Bone marrow (tissue), 2 donors: ENCODE results near the gene EIF4G3.
A peak's percentile ranks its signal among the peaks of the same experiment; 100 is the strongest.
"Not testable (repeated sequence)": the region's sequence is repeated elsewhere in the genome, so short reads cannot be mapped to it uniquely, and the experiment has no call there.

Source experiments
- DNase-seq, 2 donors: peaks; one replicate each; lab custom pipeline; 2025; lab: John Stamatoyannopoulos, UW

The EIF4G3 gene

DNA sequence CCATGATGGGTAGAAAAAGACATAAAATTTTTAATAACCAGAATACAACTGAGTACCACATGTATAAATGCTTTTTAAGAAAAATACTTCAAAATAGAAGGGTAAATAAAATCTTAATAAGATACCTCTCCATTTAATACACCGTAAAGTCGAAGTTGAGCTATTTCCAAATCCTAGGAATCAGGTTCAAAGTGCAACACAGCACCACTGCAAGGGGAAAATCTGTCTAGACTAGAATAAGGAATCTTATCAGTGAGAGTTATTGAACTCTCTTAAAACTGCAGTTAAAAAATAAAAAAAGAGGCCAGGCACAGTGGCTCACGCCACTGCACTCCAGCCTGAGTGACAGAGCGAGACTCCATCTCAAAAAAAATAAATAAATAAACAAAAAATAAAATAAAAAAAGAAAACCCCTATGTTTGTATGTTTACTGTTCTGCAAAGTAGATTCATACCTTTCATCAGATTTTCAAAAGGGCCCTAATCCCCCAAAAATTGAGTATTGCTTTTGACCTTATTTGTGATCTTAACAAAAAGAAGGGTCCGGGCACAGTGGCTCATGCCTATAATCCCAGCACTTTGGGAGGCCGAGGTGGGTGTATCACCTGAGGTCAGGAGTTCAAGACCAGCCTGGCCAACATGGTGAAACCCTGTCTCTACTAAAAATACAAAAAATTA lies 109.0 kb downstream of the EIF4G3 start:
- no peak for DNase-seq

- no peak for DNase-seq
Observed at GRCh38 chr1:21066356-21067012, 110.2 kb downstream of the EIF4G3 start.

DNA sequence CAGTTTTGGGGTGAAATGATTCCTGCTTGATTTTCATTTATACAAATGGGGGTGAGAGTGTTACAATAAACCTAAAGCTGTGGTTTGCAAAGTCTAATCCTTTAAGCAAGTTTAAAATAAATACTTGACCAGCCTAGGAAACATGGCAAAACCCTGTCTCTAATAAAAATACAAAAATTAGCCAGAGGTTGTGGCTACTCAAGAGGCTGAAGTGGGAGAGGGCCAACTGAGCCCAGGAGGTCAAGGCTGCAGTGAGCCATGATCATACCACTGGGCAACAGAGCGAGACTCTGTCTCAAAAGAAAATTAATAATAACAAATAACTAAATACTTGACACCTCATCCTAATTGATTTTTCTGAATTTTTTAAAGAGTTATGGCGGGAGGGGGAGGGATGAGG lies 110.8 kb downstream of the EIF4G3 start:
- no peak for DNase-seq

GRCh38 chr1:21064057-21064456 lies 112.6 kb downstream of the EIF4G3 start:
- no peak for DNase-seq

DNA sequence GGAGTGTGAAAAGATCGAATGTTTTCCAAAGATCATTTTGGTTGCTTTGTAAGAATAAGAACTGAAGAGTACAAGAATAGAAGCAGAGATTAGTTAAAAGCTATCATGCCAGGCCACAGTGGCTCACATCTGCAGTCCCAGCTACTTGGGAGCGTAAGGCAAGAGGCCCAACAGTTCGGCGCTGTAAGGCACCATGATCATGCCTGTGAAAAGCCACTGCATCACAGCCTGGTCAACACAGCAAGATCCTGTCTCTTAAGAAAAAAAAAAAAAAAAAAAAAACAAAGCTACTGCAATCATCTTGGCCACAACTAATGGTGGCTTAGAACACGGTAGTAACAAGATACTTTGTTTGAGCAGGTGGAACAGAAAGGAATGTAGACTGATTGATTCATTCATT lies 116.2 kb downstream of the EIF4G3 start:
- DNase-seq: no peak

GRCh38 chr1:21059021-21059420 lies 117.7 kb downstream of the EIF4G3 start:
- no peak for DNase-seq

GRCh38 chr1:21058035-21058793 lies 118.5 kb downstream of the EIF4G3 start:
- DNase-seq: no peak

DNA sequence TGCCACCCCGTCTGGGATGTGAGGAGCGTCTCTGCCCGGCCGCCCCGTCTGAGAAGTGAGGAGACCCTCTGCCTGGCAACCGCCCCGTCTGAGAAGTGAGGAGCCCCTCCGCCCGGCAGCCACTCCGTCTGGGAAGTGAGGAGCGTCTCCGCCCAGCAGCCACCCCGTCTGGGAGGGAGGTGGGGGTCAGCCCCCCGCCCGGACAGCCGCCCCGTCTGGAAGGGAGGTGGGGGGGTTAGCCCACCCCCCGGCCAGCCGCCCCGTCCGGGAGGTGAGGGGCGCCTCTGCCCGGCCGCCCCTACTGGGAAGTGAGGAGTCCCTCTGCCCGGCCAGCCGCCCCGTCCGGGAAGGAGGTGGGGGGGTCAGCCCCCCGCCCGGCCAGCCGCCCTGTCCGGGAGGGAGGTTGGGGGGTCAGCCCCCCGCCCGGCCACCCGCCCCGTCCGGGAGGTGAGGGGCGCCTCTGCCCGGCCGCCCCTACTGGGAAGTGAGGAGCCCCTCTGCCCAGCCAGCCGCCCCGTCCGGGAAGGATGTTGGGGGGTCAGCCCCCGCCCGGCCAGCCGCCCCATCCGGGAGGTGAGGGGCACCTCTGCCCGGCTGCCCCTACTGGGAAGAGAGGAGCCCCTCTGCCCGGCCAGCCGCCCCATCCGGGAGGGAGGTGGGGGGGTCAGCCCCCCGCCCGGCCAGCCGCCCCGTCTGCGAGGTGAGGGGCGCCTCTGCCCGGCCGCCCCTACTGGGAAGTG lies 123.3 kb downstream of the EIF4G3 start:
- DNase-seq: not testable (repeated sequence)

DNA sequence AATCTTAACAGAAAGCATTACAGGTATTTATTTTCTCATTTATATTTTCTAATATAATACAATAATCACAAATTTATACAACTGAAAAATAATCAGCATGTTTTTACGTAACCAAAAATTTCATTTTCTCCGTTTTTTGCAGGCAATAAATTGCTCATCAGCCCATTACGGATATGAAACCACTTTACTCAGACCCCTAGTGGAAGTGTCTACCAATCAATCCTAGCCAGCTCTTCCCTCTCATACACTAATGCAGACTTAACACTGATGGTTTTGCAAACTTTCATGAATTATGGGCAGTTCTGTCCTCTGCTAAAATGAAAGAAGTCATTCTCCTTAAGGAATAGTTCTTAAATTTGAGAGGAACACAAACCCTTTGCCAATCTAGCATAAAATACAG lies 124.7 kb downstream of the EIF4G3 start:
- DNase-seq: no peak

DNA sequence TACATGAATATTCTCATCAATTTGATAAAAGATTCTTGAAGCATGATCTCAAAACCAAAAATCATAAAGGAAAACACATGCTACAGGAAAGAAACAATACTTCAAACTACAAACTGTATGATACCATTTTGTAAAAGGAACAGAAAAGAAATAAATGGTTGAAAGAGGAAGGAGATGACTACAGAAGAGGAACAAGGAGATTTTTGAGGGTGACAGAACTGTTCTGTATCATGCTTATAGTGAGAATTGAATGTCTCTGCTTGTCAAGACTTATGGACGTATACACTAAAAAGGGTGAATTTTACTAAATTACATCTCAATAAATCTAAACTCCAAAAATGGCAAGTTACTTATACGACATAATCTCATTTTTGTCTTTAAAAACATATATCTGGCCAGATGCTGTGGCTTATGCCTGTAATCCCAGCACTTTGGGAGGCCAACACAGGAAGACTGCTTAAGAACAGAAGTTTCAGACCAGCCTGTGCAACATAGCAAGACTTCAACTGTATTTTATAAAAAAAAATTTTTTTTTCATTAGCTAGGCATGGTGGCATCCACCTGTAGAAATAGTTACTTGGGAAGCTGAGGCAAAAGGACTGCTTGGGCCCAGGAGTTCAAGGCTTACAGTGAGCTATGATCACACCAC lies 125.4 kb downstream of the EIF4G3 start:
- DNase-seq: peak in 1 of 2 donors; percentile 74

GRCh38 chr1:21050031-21050430 lies 126.7 kb downstream of the EIF4G3 start:
- DNase-seq: no peak

DNA sequence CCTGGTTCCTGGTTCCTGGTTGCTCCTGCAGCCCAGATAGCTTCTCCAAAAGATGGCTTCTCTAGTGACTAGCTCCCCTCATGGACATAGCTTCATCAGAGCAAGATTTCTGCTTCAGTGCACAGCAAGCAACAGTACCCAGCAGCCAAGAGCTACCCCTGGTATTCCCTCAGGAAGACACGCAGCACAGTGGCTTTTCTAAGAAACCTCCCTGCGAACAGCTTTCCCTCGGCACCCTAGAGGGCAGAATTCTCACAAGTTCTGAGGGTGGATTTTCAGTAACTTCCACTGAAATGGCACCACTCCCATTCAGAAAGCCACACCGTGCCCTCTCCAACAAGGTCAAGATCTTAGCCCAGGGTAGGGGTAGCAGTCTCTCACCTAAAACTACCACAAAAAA lies 128.2 kb downstream of the EIF4G3 start:
- DNase-seq: no peak

DNA sequence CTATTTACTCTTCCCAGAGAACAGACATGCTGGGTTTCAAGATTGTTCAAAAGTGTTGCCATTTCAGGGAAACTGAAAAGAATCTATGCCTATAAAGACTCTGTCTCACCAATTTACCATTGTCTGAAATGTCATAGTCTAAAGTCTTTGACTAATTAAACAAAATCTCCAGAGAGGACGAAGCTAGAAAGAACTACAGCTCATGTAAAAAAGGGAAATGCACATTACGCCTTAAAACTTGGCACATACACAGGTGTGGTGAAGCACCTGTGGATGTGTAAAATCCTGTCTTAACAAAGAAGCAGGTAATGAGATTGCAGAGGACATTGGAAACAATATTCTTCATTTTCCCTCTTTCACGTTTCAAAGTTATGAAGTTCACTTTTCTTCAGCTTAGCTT lies 130.6 kb downstream of the EIF4G3 start:
- DNase-seq: no peak

- no peak for DNase-seq
Observed at GRCh38 chr1:21045351-21045750, 131.3 kb downstream of the EIF4G3 start.

DNA sequence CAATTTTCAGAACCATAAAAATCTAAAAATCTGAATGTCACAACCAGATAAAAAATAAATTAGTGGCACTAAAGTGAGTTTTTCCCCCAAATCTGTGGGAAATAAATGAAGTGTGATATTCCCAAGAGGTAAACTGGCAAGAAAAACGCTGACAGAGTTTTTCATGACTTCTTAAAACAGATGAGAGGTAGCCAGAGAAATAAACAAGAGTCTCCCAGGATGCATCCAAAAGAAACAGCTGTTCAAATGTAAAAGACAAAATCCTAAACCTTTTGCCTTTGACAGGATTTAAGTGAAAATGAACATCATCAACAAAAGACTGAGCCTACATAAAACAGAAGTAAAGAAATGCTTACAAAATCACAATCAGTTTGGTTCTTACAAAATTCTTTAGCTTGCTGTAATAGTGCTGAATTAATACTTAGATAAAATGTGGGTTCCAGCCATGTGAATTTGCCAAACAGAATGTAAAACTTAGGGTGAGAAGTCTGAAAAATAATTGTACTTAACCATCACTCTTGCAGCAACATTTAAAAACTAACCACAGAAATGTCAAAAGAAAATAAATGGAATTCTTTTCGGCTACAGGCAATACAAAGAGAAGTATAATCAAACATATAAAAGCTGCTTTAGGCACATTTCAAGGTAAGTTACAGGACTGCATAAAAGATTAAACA lies 133.6 kb downstream of the EIF4G3 start:
- DNase-seq: no peak

DNA sequence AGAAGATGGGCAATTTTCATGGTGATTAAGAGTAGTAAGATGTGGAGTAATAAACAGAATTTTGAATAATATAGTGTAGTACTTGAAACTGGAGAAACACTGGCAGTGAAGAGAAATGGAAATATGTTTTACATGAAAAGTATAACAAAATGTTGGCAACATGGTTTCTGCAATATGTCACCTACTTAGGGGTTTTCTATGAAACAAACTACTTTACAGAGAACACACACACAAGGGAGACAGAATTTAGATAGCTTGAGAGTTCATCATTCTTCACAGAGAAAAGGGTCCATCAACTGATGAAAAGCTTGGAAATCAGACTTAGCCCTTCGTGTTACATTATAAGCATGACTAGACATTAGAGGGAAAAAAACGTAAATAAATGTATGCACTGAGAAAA lies 135.2 kb downstream of the EIF4G3 start:
- DNase-seq: no peak

DNA sequence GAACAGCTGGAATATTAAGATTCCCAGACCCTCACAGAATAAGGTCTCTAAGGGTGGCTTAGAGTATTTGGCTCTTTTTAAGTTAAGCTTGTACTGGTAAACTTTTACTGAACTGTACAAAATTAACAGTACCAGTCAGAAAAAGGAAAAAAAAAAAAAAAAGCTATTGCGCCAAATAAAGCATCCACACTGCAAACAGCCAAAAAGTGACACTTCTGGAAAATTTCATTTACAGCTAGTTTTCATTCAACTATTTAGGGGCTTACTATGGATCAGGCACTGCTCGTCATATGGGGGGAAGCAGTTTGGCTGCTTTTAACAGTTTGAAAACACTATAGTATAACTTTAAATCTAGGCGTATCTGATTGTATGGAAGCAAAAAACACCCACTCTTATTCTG lies 139.6 kb downstream of the EIF4G3 start:
- no peak for DNase-seq

- no peak for DNase-seq
Observed at GRCh38 chr1:21035794-21036193, 140.9 kb downstream of the EIF4G3 start.

DNA sequence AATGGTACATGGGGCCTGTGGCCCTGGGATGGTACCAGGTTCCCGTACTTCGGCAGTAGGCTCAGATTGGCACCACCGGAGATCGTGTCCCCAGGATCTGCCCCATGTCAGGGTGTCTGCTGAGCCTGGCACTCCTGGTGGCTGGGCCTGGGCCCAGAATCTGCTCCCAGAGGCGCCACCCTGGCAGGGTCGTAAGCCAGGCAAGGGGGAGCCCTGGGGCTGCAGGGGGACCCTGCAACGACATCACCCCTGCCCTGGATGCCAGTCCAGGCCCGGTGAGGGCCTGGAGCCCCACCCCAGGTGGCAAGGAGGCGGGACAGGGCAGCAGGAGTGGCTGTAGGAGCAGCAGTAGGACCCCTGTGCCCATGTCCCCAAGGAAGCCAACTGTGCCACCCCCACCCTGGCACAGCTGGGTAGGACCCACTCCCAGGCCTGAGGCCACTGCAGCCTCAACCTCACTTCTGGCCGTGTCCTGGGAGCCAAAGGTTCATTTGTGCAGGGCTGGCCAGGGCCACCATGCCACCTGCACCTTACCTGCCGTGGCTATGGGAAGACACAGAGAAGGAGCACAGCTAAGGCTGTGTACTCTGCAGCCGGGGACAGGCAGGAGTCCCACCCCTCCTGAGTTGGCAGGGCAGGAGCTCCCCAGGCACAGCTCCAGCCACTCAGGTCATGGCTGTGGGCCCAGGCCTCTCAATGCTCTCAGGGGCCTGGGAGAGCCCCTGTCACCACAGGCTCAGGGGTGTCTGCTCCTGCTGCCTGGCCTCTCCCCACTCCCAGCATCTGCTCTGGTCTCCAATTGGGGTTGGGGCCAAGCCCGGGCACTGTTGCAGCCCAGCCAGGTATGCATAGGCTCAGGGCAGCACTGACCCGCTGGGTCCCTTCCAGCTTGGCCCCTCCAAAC lies 141.7 kb downstream of the EIF4G3 start:
- DNase-seq: no peak

DNA sequence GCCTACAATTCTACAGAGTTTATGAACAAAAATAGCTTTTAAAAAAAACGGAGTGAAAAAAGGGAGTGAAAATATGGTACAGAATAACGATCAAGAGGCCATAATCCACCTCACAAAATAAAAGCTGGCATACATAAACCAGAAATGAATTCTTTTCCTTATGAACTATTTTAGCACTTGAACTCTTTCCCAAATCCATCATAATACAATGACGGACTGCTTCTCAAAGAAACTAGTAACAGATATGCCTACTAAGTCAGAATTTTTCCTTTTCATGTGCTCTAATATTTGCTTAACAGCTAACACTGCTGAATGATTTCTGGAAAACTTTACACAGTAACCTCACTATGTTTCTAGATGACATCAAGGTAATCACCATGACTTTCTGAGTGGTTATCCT lies 144.0 kb downstream of the EIF4G3 start:
- no peak for DNase-seq
